Stromal cell of bone marrow (primary cell): ENCODE results near the gene ACSL1.
A peak's percentile ranks its signal among the peaks of the same experiment; 100 is the strongest.

ENCODE experiments used
- DNase-seq: peaks from one replicate; pipeline ENCODE4 v3.0.0-alpha.2; 2012; ENCODE audit warnings: low read depth

The ACSL1 gene, protein sequence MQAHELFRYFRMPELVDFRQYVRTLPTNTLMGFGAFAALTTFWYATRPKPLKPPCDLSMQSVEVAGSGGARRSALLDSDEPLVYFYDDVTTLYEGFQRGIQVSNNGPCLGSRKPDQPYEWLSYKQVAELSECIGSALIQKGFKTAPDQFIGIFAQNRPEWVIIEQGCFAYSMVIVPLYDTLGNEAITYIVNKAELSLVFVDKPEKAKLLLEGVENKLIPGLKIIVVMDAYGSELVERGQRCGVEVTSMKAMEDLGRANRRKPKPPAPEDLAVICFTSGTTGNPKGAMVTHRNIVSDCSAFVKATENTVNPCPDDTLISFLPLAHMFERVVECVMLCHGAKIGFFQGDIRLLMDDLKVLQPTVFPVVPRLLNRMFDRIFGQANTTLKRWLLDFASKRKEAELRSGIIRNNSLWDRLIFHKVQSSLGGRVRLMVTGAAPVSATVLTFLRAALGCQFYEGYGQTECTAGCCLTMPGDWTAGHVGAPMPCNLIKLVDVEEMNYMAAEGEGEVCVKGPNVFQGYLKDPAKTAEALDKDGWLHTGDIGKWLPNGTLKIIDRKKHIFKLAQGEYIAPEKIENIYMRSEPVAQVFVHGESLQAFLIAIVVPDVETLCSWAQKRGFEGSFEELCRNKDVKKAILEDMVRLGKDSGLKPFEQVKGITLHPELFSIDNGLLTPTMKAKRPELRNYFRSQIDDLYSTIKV

GRCh38 chr4:184825896-184826690 is at the start of gene ACSL1:
Gene ACSL1, minus strand, starts transcription at chr4:184825968. Its CDS starts 22,454 bp downstream, at chr4:184803514.
- peak; percentile 41 for DNase-seq

GRCh38 chr4:184873054-184873453 is 47.3 kb upstream of the ACSL1 start:
- no peak for DNase-seq

- DNase-seq: no peak
These were observed 45.0 kb upstream of the ACSL1 start for GRCh38 chr4:184870718-184871117.

DNA sequence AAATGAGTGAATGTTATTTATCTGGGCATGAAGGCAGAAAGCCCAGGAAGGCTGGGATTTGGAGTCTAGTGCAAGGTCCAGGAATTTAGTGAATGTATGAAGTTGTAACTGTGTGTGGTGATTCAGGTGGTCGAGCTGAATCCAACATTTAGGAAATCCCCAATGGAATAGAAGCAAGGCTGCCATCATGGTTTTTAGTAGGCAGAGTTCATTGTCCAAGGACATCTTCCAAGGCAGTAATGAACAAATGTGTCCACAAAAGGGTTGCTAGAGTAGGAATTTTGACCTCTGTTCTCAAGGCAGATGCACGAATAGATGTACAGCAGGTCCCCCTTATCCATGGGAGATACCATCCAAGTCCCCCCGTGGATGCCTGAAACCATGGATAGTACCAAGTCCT is 42.9 kb upstream of the ACSL1 start:
- DNase-seq: no peak

GRCh38 chr4:184863916-184864315 is 38.1 kb upstream of the ACSL1 start:
- DNase-seq: no peak

- DNase-seq: no peak
These were observed 35.3 kb upstream of the ACSL1 start for GRCh38 chr4:184861047-184861446.

- no peak for DNase-seq
These were observed 34.4 kb upstream of the ACSL1 start for GRCh38 chr4:184860018-184860779.

DNA sequence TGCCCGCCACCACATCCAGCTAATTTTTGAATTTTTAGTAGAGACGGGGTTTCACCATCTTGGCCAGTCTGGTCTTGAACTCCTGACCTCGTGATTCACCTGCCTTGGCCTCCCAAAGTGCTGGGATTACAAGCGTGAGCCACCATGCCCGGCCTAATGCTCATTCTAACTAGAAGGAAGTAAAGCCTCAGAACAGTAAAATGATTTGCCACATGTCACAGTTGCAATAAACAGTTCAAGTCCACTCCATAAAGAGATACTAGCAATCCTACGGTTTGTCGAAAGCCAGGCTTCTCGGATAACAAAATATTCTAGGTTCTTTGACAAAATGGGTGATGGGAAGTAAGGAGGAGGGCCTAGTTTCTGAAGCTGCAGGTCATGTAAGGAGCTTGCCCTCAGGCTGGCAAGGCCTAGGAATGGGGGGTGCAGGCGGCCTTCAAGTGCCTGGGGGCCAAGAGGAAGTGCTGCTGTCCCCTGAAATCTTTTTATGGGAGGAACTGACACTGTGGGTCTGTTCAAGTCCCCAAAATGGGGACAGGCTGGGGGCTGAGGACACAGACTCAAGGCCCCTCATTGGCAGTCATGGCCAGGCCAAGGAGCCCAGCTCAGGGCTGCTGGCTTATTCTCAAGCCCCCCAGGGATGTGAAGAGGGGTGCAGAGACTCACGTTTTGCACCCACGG is 31.8 kb upstream of the ACSL1 start:
- DNase-seq: no peak

- DNase-seq: no peak
These were observed 30.5 kb upstream of the ACSL1 start for GRCh38 chr4:184856277-184856609.

DNA sequence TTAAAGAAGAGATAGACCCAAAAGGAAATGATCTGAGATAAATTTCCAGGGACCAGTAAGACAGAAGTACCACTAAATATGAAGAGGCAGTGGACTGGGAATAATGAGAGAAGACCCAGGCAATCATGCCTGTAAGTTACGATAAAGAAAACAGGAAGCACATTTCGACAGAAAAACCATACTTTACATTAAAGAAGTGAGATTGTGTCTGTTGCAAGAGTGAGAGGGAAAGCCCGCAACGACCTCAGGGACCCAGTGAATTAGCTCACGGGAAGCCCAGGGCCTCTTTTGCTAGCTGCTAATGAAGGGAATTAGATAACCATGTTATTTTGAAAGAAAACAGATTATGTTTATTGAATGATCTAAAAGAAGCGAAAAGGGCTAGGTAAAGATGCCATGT is 28.9 kb upstream of the ACSL1 start:
- DNase-seq: no peak

DNA sequence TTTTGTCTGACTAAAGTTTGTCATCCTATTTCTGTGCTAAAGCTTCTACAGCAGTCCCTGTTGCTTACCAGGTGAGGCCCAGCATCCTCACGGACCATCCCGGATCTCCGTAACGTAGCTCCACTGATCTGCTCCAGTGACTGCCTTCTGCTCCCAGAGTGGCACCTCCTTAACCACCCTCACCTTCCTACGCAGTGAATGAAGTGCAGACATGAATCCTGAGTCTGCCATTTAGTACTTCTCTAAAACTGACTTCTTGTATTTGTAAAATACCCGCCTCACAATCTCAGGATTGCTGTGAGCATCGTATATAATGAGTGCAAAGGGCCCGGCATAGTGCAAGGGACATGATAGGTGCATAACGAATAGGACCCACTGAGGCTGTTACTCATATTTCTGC is 27.7 kb upstream of the ACSL1 start:
- DNase-seq: no peak

GRCh38 chr4:184851886-184852285 is 26.1 kb upstream of the ACSL1 start:
- no peak for DNase-seq

GRCh38 chr4:184851200-184851541 is 25.4 kb upstream of the ACSL1 start:
- DNase-seq: no peak

DNA sequence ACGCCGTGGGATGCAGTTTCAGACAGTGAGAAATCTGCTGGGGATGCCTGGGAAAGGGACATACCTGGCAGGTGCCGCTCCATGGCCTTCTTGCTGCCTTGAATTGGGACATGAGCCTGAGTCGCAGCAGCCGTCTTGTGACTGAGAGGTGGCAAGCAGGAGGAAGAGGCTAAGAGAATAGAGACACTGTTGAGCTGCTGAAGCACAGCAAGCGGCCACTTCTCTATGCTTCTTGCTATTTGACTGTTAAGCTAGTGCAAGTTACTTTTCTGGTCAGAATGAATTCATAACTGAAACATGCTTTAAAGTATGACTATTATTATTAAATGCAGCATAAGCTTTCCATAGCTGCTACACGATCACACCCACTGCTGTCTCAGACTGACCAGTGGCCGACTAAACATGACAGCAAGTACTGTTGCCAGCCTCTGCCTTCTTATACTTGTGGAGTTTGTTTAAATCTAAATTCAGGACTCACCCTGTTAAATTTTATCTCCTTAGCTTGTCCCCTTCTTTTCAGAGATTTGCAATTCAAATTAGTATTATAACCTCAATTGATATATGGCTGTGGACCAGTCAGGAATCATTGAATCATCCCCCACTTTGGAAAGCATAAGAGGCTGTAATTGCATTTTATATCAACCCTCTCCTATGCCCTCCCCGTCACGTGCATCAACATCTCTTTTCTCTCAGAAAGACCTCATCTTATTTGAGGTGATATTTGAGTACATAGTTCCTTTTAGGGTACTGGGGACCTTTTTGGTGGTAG is 24.8 kb upstream of the ACSL1 start:
- no peak for DNase-seq

- no peak for DNase-seq
These were observed 24.2 kb upstream of the ACSL1 start for GRCh38 chr4:184850018-184850417.

- DNase-seq: no peak
These were observed 23.4 kb upstream of the ACSL1 start for GRCh38 chr4:184849185-184849584.

GRCh38 chr4:184848510-184848909 is 22.7 kb upstream of the ACSL1 start:
- no peak for DNase-seq

DNA sequence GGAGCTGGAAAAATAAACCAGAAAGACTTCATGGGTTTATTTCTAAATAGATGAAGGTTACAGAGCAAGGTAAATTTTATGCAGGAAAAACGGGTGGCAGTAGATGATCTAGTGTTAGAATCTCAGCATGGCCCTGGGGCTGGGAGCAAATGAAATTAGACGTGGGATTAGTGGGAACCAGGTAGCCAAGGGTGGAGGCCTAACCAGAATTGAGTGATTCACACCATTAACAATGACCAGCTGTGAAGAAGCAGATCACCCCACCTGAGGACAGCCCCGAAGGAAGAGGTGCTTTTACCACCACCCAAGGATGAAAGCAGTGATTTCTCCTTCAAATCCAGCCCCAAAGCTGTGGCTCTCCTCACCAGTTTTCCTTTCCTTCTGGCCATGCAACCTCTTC is 20.8 kb upstream of the ACSL1 start:
- no peak for DNase-seq

DNA sequence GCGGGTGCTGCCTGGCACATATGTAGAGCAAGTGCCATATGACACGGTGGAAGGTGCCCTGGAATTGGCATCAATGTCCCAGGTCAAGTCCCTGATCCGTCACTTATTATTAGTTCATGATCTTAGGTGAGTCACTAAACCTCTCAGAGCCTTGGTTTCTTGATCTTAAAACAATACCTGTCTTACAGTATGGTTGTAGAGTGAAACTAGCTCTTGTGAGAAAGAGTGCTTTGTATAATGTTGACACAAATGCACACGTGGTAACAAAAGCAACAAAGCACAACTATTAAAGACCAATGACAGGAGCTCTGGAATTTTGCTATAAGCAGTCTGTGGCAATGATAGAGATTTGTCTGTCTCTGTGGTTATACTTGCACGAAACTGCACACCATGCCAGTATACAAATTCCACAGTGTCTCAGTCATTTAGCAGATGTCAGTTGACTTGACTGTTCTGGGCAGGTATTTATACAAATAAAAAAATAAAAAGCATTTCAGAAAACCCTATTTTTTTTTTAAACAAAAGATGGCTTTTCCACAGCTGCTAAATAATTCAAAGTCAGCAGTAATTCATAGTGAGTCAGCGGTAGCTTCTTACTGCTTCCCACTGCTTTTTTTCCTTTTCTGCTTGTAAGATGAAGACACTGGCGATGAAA is 19.7 kb upstream of the ACSL1 start:
- DNase-seq: no peak

- DNase-seq: no peak
These were observed 19.0 kb upstream of the ACSL1 start for GRCh38 chr4:184844742-184845141.
